ENCODE results near the gene SPEN. TPM values are rescaled to one million over a fixed set of nuclear protein-coding genes. Genes with fewer than 3 reads are reported as not detected.
"Not testable (repeated sequence)": the region's sequence is repeated elsewhere in the genome, so short reads cannot be mapped to it uniquely, and the experiment has no call there.

The SPEN gene
- polyA plus RNA-seq, 4 donors: 50.3 to 64.7 (median 56.2) TPM

DNA sequence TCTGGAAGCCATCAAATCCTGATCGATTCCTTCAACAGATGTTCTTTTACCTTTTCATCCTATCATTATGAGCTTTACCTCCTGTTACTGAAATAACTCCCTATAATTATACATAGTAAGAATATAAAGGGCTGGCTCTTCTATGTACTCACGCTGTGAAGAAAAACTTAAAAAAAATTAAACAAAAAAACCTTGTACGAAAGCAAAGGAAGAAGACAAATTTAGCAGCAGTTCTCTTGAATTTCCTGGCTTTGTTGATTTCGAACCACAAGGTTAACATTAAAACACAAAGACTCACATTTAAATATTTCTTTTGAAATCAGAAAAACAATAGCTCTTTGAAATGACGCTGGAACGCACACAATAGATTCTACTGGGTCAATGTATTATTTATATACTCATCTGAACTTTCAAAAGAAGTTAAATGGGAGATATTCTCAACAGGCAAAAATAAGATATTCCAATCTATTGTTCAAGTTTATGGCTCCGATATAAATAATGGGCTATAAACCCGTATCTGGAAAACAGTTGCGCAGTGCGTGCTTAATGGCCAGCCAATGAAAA lies 13.6 kb upstream of the SPEN start:
- DNase-seq (ENCODE audit: low read depth in 4 of 4, low spot score in 3 of 4): no peak

DNA sequence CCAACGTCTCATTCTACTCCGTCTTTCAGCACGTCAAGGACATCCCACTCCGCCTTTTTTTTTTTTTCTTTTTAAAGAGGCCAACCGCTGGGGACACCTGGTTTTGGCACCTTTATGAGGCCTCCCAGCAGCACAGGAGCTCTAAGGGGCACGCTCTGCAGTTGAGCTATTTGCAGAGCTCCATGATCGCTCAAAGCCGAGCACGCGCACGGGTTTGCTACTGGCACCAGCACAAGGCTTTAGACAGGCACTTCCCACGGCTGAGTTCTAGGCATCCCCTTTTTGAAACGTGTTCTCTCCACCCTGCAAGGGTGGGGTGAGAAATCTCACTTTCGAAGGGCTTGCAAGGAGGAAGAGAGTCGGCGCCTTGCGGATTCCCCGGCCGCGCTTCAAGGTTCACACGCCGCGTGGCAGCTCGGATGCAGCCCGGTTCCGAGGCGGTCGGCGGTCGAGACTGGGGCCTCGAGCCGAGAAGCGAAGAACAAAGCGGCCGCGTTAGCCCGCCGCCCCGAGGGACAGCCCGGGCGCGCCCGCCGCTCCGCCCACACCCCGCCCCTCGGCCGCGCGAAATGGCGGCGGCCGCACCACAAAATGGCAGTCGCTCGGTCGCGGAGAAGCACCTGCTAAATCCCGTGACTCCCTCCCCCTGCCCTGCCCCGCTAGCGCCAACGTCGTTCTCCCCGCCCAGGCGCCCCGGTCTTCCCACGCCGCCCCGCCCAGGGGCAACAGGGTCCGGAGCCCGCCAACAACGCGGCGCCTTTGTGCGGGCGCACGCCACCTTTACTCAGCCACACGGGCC lies 12.9 kb upstream of the SPEN start:
- peak; percentile 91 to 96 (median 92) for DNase-seq (ENCODE audit: low read depth in 4 of 4, low spot score in 3 of 4)

DNA sequence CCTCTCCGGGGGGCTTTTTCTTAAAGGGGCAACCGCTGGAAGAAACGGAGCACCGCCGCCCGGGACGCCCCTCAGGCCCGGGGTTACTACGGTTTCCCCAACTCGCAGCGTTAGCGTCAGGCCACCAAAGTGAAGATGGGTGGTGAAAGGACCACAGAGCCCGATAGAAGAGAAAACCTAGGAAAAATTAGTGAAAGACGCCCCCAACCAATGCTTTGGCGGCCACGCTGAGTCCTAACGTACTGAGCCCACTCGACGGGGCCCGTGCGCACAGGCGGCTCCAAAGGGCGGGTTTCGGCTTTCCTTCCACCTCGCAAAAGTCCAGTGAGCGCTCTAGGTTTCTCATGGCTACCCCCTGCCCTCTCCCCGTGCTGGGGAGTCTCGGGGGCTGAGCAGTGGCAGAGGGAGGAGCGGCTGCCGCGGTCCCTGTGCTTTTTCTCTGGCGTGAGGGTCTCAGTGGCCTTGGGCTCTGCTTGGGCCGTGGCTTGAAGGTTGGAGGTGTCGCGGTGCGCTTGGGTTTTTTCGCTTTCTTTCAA lies 12.2 kb upstream of the SPEN start:
- no peak for DNase-seq (ENCODE audit: low read depth in 4 of 4, low spot score in 3 of 4)

DNA sequence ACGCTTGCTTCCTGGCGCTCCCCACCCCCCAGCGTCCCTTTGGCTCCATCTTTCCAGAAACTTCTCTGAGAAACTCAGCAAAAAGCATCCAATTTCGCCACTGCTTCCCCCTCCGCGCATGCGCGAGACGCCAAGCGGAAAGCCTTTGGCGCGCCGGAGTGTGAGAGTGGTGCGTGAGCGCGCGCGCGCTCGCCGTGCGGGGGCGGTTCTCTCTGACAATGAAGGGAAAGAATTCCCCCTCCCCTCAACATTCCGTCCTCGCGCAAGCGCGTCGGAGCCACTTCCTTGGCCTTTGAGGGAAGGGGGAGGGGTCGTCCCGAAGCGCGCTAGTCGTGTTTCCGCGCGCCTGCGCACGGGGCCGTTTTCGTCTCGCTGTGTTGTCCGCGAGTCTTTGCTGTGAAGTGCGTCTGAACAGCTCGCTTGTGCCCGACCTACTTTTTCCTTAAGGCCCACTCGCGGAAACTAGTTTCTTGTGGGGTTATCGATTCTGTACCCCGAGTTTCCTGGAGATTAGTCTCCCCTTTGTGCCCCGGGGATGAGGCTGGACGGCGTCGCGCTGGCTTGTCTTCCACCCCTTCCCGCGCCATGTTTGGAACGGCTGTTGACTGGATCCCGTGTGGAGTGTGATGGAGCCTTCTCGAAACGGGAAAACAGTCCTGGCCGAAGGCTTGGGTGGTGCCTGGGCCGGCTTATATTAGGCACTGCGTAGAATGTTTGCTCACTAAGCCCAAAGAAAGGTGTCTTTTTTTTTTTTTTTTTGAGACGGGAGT lies 11.6 kb upstream of the SPEN start:
- DNase-seq (ENCODE audit: low read depth in 4 of 4, low spot score in 3 of 4): peak; percentile 98 to 100 (median 99)

DNA sequence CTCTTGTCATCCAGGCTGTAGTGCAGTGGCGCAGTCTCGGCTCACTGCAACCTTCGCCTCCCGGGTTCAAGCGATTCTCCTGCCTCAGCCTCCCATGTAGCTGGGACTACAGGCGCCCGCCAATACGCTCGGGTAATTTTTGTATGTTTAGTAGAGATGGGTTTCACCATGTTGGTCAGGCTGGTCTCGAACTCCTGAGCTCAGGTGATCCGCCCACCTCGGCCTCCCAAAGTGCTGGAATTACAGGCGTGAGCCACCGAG lies 11.1 kb upstream of the SPEN start:
- not testable (repeated sequence) for DNase-seq (ENCODE audit: low read depth in 4 of 4, low spot score in 3 of 4)

DNA sequence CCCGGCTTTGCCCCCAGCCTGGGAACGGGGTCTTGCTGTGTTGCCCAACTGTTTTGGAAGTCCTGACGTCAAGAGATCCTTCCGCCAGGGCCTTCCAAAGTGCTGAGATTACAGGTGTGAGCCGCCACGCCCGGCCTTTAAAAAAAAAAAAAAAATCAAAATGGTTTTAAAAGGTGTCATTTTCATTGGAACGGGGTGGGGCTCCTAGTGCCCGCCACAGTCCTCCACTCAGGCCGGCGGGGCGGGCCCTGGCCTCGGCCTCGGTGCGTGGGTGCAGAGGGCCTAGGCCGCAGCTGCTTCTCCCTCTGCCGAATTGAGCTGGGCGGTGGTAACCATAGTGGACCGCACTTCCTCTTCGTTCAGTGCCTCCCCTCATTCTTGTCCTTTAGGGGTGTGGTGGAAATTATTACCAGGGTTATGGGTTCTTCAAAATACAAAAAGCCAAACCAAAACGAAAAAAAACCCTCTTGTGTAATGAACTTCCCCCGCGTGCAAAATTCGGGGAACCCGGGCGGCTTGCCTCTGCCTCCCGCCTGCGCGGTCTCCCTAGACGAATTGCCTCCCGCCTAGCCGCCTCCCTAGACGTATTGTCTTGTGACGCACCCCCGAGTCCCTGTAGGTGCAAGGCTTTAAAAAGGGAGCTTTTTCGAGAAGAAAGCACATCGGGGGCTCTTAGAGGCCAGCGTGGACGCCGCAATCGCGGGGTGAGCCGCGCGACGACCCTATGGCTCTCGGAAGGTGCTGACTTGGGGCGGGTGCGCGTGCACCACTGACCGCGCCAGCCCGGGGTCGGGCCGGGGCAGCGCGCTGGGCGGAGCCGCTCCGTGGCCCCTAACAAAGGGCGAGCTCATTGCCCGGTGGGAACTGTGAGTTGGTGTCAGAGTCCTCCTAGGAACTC lies 10.5 kb upstream of the SPEN start:
- DNase-seq (ENCODE audit: low read depth in 4 of 4, low spot score in 3 of 4): no peak

DNA sequence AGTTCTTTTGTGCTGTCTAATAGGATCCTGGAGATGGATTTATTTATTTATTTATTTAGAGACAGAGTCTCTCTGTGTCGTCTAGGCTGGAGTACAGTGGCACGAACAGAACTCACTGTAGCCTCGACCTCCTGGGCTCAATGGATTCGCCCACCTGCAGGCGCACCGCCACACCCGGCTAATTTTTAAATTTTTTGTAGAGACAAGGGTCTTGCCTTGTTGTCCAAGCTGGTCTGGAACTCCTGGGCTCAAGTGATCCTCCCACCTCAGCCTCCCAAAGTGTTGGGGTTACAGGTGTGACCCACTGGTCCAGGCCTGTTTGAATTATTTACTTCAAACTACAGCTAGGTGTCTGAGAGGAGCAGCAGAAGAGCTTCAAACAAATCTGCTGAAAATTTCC lies 9.6 kb upstream of the SPEN start:
- DNase-seq (ENCODE audit: low read depth in 4 of 4, low spot score in 3 of 4): no peak

DNA sequence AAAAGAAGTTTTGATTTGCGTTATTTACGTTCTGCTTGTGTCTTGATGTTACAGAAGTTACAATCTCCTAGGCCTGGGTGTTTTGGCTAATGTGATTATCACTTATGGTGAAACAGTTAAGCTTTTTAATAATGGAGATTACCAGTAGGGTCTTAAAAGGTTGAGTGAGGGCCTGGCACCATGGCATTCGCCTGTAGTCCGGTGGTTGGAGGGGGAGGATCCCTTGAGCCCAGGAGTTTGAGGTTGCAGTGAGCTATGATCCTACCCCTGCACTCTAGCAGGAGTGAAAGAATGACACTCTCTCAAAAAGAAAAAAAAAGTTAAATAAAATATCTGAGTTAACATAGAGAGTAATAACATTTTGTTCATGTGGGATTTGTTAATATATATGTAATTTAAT lies 8.8 kb upstream of the SPEN start:
- no peak for DNase-seq (ENCODE audit: low read depth in 4 of 4, low spot score in 3 of 4)

DNA sequence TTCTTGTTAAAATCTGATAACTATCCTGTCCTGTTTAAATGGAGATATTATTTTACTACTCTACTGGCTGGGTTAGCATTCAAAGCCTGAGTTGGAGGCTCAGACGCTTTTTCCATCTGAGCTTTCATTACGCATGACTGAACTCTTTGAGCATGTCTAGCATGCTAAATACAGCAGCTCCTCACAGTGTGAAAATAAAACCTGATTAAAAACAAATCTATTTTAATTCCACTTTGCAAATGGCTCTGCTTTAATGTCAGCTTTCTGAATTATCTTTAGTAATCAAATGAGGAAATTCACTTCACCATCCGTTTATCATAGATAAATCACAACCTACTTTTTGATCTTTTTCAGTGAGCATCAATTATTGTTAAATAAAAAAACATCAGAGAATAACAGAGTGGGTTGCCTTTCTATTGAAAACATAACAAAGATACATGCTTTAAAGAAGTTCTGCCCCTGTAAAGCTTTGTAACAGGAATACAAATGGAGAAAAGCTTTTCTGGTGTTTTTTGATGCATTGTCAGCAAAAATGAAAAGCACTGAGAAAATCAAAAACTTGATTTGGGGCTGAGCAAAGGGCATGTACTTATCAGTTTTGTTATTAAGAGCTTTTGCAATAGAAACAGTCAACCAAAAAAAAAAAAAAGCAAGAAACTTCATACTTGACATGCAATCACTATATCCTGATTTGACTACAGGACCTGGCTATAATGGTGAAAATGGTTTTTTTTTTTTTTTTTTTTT lies 3.5 kb upstream of the SPEN start:
- no peak for DNase-seq (ENCODE audit: low read depth in 4 of 4, low spot score in 3 of 4)

DNA sequence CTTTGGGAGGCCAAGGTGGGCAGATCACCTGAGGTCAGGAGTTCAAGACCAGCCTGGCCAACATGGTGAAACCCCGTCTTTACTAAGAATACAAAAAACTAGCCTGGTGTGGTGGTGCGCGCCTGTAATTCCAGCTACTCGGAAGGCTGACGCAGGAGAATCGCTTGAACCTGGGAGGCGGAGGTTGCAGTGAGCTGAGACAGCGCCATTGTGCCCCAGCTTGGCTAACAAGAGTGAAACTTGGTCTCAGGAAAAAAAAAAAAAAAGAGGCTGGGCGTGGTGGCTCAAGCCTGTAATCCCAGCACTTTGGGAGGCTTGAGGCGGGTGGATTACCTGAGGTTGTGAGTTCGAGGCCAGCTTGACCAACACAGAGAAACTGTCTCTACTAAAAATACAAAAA lies 1.5 kb upstream of the SPEN start:
- not testable (repeated sequence) for DNase-seq (ENCODE audit: low read depth in 4 of 4, low spot score in 3 of 4)

DNA sequence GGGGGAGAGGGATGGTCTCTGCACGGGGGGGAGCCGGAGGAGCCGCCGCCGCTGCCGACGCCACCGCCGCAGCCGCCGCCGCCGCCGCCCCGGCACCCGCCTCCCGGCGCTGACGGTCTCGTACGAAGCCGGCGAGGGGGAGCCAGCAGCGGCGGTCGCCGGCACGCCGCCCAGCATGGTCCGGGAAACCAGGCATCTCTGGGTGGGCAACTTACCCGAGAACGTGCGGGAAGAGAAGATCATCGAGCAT lies 311 bp downstream of the SPEN start:
- DNase-seq (ENCODE audit: low read depth in 4 of 4, low spot score in 3 of 4): no peak

DNA sequence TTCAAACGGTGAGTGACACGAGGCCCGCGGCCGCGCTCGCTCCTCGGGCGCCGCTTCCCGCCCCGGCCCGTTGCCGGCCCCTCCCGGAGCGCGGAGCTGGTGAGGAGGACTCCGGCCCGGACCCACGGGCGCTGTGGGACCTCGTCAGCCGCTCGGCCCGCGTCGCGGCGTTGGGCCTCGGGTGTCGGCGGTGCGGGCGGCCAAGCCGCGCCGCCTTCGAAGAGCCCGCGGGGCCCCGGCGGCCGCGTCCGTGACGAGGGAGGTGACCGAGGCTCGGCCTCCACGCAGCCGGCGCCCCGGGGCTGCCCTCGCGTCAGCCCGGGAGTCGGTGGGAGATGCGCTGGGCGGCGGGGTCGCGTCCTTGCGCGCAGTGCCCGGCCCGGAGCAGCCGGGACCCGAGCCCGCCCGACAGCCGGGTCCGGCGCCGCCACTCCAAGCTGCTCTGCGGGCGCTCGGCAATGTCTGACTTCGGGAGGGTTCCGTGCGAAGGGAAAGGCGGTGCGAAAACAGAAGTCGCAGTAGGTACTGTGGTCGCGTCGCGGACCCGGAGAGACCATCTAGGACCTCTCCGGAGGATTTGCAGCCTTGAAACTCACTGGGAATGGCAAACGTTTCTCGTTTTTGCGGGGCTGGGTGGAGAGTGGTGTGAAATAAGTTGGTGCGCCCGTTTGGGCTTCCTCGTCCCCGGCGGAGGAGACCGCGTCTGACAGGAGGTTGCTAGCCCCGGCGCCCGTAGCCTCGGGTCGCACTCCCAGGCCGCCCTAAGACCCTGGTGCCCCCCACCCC lies 829 bp downstream of the SPEN start:
- DNase-seq (ENCODE audit: low read depth in 4 of 4, low spot score in 3 of 4): no peak

DNA sequence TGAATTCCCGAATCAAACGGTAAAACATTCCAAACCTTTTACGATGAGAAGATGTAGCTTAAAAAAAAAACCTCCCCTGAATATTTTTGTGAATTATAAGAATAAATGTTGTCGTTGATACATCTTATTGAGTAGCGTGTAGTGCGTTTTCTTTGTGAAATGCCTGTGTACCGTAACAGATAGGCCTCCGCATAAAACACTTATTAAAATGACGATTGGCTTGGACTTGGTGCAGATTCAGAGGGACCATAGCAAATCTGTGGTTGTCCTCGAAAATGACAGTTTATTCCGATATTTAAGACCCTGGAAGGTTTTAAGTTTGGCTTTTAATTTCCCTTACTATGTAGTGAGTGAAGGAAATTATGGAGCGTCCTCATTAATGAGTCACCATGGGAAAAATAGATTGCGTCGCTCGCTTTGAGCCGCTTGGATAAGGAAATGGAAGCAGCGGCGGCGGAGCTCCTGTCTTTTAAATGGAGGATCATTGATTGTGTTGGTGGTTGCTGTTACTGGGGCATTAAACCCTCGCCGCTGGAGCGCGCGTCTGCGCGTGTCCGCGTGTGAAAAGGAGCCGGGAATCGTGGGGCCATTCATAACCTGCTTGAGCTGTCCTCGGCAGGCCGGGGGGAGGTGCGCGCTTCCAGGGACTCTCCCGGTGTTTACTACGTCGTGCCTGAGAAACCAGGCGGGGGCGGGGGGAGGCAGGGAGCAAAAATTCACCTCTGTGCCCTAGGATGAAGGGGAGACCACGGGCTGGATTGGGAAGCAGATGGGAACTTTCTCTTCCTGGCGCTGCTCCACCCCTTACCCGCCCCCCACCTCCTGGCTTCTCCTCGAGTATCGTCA lies 1.6 kb downstream of the SPEN start:
- DNase-seq (ENCODE audit: low read depth in 4 of 4, low spot score in 3 of 4): peak in 3 of 4 donors; percentile 81 to 83 (median 82)

DNA sequence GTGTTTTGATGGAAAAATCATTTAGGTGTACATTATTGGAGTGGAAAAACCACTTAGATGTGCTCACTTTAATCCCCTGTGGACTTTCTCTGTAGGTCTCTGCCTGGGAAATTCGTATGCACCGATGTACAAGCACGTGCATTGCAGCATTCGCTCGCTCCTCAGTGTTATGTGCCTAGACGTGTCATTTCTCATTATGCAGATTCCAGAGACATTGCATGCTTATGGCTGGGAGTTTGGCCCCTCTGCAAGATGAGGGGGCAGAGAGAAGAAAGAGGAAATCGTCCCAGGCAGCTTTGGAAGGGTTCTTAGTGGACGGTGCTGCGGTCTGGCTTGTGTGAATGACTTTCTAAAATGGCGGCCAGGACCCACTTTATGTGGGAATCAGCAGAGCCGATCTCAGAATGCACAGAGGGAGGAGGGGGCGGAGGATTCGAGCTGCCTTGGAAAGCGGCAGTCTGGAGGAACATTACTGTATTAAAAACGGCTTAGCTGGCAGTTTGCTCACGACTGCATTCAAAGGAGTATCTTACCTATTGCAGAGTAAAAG lies 2.3 kb downstream of the SPEN start:
- peak in 2 of 4 donors; percentile 73 to 75 for DNase-seq (ENCODE audit: low read depth in 4 of 4, low spot score in 3 of 4)

DNA sequence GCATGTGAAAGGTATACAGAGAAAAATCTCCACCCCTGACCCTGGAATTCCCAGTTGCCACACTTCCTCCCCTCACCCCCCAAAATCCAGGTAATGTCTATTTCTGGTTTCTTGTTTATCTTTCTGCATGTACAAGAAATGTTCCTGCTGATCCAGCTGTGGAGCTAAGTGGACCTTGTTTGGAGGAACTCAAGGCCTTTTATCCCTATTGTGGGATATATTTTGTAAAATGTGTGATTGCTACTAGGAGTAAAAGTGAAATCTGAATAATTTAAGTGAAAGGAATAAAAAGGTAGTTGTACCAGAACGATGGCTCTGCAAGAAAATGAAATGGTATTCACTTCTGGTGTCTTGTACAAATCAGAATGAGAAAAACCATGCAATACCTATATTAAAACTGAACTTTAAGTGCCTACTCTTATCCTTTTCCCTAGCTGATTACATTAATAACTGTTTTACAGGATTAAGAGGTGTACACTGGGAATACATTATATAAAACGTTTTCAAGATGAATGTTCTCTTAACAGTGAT lies 3.0 kb downstream of the SPEN start:
- DNase-seq (ENCODE audit: low read depth in 4 of 4, low spot score in 3 of 4): no peak

DNA sequence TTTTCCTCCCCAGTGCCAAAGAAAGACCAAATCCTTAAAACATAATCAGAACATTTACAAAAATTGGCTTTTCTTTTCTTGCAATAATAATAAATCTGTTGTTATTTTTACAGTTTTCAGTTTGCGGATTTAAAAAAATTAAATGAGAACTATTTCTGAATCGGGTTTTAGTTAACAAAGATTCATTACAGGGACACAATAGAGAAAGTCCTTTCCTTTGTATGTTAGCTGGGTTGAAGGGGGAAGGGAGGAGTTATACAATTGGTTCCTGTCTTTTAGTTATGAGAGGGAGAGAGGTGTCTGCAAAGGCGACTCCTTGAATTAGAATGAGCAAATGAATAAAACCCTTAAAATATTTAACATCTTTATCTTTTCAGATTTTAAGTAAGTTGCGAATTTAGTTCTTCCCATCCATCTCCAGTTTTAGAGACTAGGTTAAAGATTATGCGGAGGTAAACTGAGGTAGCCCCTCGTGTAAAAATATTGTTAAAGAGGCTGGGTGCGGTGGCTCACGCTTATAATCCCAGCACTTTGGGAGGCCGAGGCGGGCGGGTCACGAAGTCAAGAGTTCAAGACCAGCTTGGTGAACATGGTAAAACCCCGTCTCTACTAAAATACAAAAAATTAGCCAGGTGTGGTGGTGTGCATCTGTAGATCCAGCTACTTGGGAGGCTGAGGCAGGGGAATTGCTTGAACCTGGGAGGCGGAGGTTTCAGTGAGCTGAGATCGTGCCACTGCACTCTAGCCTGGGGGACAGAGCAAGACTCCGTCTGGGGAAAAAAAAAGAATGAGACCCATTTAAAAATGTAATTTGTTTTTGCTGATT lies 3.9 kb downstream of the SPEN start:
- no peak for DNase-seq (ENCODE audit: low read depth in 4 of 4, low spot score in 3 of 4)

Measured in left renal pelvis (tissue), 4 donors.